ENCODE measurements around the gene KRT13.

DNA sequence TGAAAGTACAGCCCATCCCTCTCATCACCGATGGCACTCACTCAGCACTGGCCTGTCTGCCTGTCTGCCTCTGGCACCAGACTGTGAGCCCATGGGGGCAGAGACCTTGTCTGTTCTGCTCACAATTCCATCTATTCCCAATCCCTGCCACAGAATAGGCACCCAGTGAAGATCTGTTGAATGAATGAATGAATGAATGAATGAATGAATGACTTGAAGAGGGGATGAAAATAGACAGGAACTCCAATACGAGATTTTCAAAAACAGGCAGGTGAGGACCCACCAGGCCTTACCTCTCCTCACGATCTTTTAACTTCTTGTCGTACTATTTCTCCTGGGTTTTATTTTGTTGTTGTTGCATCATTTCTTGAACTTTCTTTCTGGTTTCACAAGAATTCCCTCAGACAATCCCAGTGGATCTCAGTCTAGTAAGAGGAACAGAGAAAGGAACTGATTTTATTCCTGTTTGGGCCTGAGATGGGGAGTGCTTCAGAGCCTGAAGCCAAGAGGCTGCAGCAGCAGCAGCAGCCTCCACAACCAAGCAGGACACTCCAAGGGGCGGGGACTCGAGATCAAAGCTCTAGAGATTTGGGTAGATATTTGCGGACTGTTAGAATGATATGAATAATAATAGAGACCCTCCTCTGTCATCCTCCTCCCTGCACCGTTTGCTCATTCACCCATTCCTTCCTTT, 48.7 kb upstream of the KRT13 start:
- TF ChIP-seq, protein P1, sequence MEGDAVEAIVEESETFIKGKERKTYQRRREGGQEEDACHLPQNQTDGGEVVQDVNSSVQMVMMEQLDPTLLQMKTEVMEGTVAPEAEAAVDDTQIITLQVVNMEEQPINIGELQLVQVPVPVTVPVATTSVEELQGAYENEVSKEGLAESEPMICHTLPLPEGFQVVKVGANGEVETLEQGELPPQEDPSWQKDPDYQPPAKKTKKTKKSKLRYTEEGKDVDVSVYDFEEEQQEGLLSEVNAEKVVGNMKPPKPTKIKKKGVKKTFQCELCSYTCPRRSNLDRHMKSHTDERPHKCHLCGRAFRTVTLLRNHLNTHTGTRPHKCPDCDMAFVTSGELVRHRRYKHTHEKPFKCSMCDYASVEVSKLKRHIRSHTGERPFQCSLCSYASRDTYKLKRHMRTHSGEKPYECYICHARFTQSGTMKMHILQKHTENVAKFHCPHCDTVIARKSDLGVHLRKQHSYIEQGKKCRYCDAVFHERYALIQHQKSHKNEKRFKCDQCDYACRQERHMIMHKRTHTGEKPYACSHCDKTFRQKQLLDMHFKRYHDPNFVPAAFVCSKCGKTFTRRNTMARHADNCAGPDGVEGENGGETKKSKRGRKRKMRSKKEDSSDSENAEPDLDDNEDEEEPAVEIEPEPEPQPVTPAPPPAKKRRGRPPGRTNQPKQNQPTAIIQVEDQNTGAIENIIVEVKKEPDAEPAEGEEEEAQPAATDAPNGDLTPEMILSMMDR (IDR thresholded peaks at IDR 0.05; ENCODE audit: insufficient read depth, low read length), result no peak
- no peak for TF ChIP-seq REST (IDR thresholded peaks at IDR 0.05; ENCODE audit: insufficient replicate concordance, low read depth)
